ENCODE results near the gene NSMF. TPM values are rescaled to one million over a fixed set of nuclear protein-coding genes. Genes with fewer than 3 reads are reported as not detected.

NSMF gene
- total and polyA plus RNA-seq, 10 of the 15 experiments (the other 5 are each of a cell fraction or from before 2014, with no cell fraction given) = 0.13 to 44.3 (median 13.4) TPM

DNA sequence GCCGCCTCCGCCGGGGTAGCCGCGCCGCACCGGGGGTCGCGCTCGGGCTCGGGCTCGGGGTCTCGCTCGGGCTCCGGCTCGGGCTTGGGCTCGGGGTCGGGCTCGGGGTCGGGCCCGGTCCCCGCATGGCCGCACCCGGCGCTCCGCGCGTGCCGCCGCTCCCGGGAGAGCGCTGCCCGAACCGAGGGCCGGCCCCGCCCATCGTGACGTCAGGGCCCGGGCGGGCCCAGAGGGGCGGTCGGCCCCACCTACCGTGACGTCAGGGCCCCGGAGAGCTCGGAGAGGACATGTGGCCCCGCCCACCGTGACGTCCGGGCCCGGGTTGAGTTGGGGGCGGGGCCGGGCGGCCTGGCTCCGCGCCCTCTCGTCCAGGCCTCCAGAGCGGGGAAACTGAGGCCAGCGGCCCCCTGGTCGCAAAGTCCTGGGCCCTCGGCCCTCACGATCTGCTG is at the start of gene NSMF (continued):
- TF ChIP-seq ELK1 (IDR thresholded peaks at IDR 0.05; ENCODE audit: low read depth, low read length) = no peak
- no peak for TF ChIP-seq TCF12 (IDR thresholded peaks at IDR 0.05; ENCODE audit: low read depth, low read length)
- TF ChIP-seq ZSCAN29 (IDR thresholded peaks at IDR 0.05) = no peak
- no peak for TF ChIP-seq MTA3 (IDR thresholded peaks at IDR 0.05; ENCODE audit: borderline replicate concordance, low read length)
- TF ChIP-seq HCFC1 (IDR thresholded peaks at IDR 0.05; ENCODE audit: low read length) = no peak
- TF ChIP-seq NKRF (conservative IDR thresholded peaks at IDR 0.05) = peak; percentile 70; the same call in 1 of the 2 replicates
- no peak for TF ChIP-seq RELA (IDR thresholded peaks at IDR 0.05; ENCODE audit: borderline replicate concordance, partially characterized antibody)
- TF ChIP-seq SMARCA5 (IDR thresholded peaks at IDR 0.05) = peak; percentile 70; the same call in 1 of the 2 replicates
- TF ChIP-seq, protein P1, sequence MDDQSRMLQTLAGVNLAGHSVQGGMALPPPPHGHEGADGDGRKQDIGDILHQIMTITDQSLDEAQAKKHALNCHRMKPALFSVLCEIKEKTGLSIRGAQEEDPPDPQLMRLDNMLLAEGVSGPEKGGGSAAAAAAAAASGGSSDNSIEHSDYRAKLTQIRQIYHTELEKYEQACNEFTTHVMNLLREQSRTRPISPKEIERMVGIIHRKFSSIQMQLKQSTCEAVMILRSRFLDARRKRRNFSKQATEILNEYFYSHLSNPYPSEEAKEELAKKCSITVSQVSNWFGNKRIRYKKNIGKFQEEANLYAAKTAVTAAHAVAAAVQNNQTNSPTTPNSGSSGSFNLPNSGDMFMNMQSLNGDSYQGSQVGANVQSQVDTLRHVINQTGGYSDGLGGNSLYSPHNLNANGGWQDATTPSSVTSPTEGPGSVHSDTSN (IDR thresholded peaks at IDR 0.05; ENCODE audit: insufficient replicate concordance, low read depth, low read length) = no peak
- TF ChIP-seq NFXL1 (IDR thresholded peaks at IDR 0.05; ENCODE audit: borderline replicate concordance) = 0 out of 2 replicates have a peak, but pooled peaks have one; percentile 32
- TF ChIP-seq ESRRA (IDR thresholded peaks at IDR 0.05; ENCODE audit: low read length) = no peak
- peak; percentile 62 for TF ChIP-seq ATF7 (IDR thresholded peaks at IDR 0.05; ENCODE audit: low read depth)
- TF ChIP-seq PRDM15 (CRISPR knock-in tag; IDR thresholded peaks at IDR 0.05) = no peak
- no peak for TF ChIP-seq SRF (IDR thresholded peaks at IDR 0.05; ENCODE audit: low read depth in 2 of 2, low read length in 2 of 2)
- no peak for TF ChIP-seq HDAC6 (IDR thresholded peaks at IDR 0.05; ENCODE audit: unreplicated experiment)
- no peak for TF ChIP-seq HDGF (IDR thresholded peaks at IDR 0.05)
- TF ChIP-seq, protein P2, sequence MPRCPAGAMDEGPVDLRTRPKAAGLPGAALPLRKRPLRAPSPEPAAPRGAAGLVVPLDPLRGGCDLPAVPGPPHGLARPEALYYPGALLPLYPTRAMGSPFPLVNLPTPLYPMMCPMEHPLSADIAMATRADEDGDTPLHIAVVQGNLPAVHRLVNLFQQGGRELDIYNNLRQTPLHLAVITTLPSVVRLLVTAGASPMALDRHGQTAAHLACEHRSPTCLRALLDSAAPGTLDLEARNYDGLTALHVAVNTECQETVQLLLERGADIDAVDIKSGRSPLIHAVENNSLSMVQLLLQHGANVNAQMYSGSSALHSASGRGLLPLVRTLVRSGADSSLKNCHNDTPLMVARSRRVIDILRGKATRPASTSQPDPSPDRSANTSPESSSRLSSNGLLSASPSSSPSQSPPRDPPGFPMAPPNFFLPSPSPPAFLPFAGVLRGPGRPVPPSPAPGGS (IDR thresholded peaks at IDR 0.05; ENCODE audit: borderline replicate concordance, insufficient read depth, low read depth, low read length, poor library complexity, severe bottlenecking) = no peak
- TF ChIP-seq ZNF207 (IDR thresholded peaks at IDR 0.05; ENCODE audit: borderline replicate concordance) = no peak
- TF ChIP-seq SMAD1 (IDR thresholded peaks at IDR 0.05; ENCODE audit: low read depth, partially characterized antibody) = no peak
- TF ChIP-seq RAD21 (IDR thresholded peaks at IDR 0.05; ENCODE audit: insufficient read depth, low read depth, low read length) = no peak
- no peak for TF ChIP-seq SUZ12 (IDR thresholded peaks at IDR 0.05; ENCODE audit: unreplicated experiment)
- TF ChIP-seq GABPA (IDR thresholded peaks at IDR 0.05; ENCODE audit: low read depth) = no peak
